ENCODE measurements around the gene OGT.

The OGT gene

GRCh38 chrX:71622576-71623450, 89.9 kb downstream of the OGT start:
- DNase-seq (ENCODE audit: low read depth) = peak; percentile 18

- DNase-seq (ENCODE audit: low read depth) = no peak
These were observed 90.8 kb downstream of the OGT start for GRCh38 chrX:71623714-71624113.

- DNase-seq (ENCODE audit: low read depth) = no peak
These were observed 92.6 kb downstream of the OGT start for GRCh38 chrX:71625471-71625870.
